Endodermal cell (in vitro differentiated cells): ENCODE data around the gene PPFIA4. TPM values are rescaled to one million over a fixed set of nuclear protein-coding genes. Genes with fewer than 3 reads are reported as not detected.

Source experiments
- DNase-seq: peaks from one replicate; pipeline ENCODE4 v3.0.0-alpha.2; 2017
- H3K27ac ChIP-seq: 2 replicates; pipeline ENCODE4 v1.5.1; 2013; ENCODE audit warnings: mild to moderate bottlenecking, low read depth, low read length, moderate library complexity
- H3K27me3 ChIP-seq: 2 replicates; pipeline ENCODE4 v1.6.1; 2013; ENCODE audit warnings: mild to moderate bottlenecking, low read length, moderate library complexity; ENCODE audit not compliant: insufficient read depth, control insufficient read depth, poor library complexity, severe bottlenecking
- H3K36me3 ChIP-seq: 2 replicates; pipeline ENCODE4 v1.7.0; 2013; ENCODE audit warnings: mild to moderate bottlenecking, low read length, moderate library complexity; ENCODE audit not compliant: control insufficient read depth, insufficient read depth
- H3K4me1 ChIP-seq: one replicate; pipeline ENCODE4 v1.7.0; 2013; ENCODE audit warnings: low read length; ENCODE audit not compliant: control insufficient read depth, insufficient read depth
- H3K4me3 ChIP-seq: 2 replicates; pipeline ENCODE4 v1.5.1; 2013; ENCODE audit warnings: mild to moderate bottlenecking, low read length, moderate library complexity
- H3K9ac ChIP-seq: 2 replicates; pipeline ENCODE4 v1.6.1; 2013; ENCODE audit warnings: mild to moderate bottlenecking, low read length, moderate library complexity; ENCODE audit not compliant: poor library complexity, severe bottlenecking; ENCODE audit errors: extremely low read depth
- H3K9me3 ChIP-seq: 2 replicates; pipeline ENCODE4 v1.6.1; 2013; ENCODE audit warnings: mild to moderate bottlenecking, low read length, moderate library complexity; ENCODE audit not compliant: control insufficient read depth
- H3K27ac Mint-ChIP-seq: 2 replicates; pipeline ENCODE4 v1.8.0; 2020; ENCODE audit warnings: mixed read lengths
- H3K27me3 Mint-ChIP-seq: 2 replicates; pipeline ENCODE4 v1.8.0; 2021; ENCODE audit warnings: mild to moderate bottlenecking, mixed read lengths; ENCODE audit not compliant: insufficient read depth
- H3K36me3 Mint-ChIP-seq: 2 replicates; pipeline ENCODE4 v1.8.0; 2020; ENCODE audit warnings: low read depth, mixed read lengths
- H3K4me1 Mint-ChIP-seq: 2 replicates; pipeline ENCODE4 v1.8.0; 2020; ENCODE audit warnings: mixed read lengths
- H3K4me3 Mint-ChIP-seq: 2 replicates; pipeline ENCODE4 v1.8.0; 2020; ENCODE audit warnings: mild to moderate bottlenecking, moderate library complexity, mixed read lengths
- H3K9me3 Mint-ChIP-seq: 2 replicates; pipeline ENCODE4 v1.8.0; 2020; ENCODE audit warnings: mild to moderate bottlenecking, mixed read lengths
- CTCF ChIP-seq: fragments of 200-600 bp; sonication (generic); conservative IDR thresholded peaks from 2 replicates; pipeline ENCODE4 v1.5.0; 2021; ENCODE audit warnings: antibody characterized with exemption, mild to moderate bottlenecking
- WGBS, 2 experiments: methylation state at CpG; one replicate each; pipeline versions ENCODE4 v1.1.5 to v1.1.7; 2013; ENCODE audit warnings: missing lambda C conversion rate in 2 of 2, mixed read lengths in 1 of 2; ENCODE audit not compliant: insufficient coverage in 1 of 2, insufficient read length in 1 of 2; 5-methylcytosine and 5-hydroxymethylcytosine counted together
- total RNA-seq, 2 donors: library from RNA; stranded (reverse); fragmentation: NEBNext Ultra II Directional in 1 of 2; extraction: Animal tissue kit (Norgen Biotek cat#: 25700) in 1 of 2; gene quantifications; 2 replicates in 1 of 2; 3 replicates in 1 of 2; pipeline ENCODE4 v1.2.1, GENCODE V29; 2021

The PPFIA4 gene
- total RNA-seq, 2 donors from 2014 or later = 8.4 to 12.1 TPM

- H3K9me3 ChIP-seq = peaks cover 51% of the 10 kb centered on the region
- H3K27me3 ChIP-seq = no peaks in the 10 kb centered on the region
- H3K27ac ChIP-seq = no peak overlapping the region
- peaks cover 8% of the 10 kb centered on the region for H3K27me3 Mint-ChIP-seq
- H3K36me3 ChIP-seq = no peaks in the 10 kb centered on the region
- no peaks in the 10 kb centered on the region for H3K4me1 ChIP-seq
- H3K4me3 ChIP-seq = peak overlapping the region; percentile 11
- TF ChIP-seq CTCF = no peak
- H3K9me3 Mint-ChIP-seq = peaks cover 35% of the 10 kb centered on the region
- peaks cover 12% of the 10 kb centered on the region for H3K4me1 Mint-ChIP-seq
- no peak overlapping the region for H3K9ac ChIP-seq
- DNase-seq = no peak
- no peak overlapping the region for H3K27ac Mint-ChIP-seq
- no peak overlapping the region for H3K4me3 Mint-ChIP-seq
- peaks cover 1% of the 10 kb centered on the region for H3K36me3 Mint-ChIP-seq
- 33 to 90% methylated on average over 1 of the region's 1 CpG for WGBS, 2 experiments
Measured at GRCh38 chr1:203093754-203094410, 67.6 kb downstream of the PPFIA4 start.

- H3K27me3 Mint-ChIP-seq = peaks cover 8% of the 10 kb centered on the region
- peaks cover 1% of the 10 kb centered on the region for H3K36me3 Mint-ChIP-seq
- H3K9me3 ChIP-seq = peaks cover 51% of the 10 kb centered on the region
- no peak for DNase-seq
- H3K4me3 Mint-ChIP-seq = no peak overlapping the region
- H3K9ac ChIP-seq = no peak overlapping the region
- no peak overlapping the region for H3K27ac Mint-ChIP-seq
- H3K4me1 Mint-ChIP-seq = peaks cover 5% of the 10 kb centered on the region
- H3K9me3 Mint-ChIP-seq = peaks cover 35% of the 10 kb centered on the region
- H3K36me3 ChIP-seq = no peaks in the 10 kb centered on the region
- H3K4me3 ChIP-seq = peak overlapping the region; percentile 27
- TF ChIP-seq CTCF = no peak
- 100% methylated on average over 1 of the region's 1 CpG; no CpG with 5 or more reads in 1 of the 2 experiments for WGBS, 2 experiments
- no peaks in the 10 kb centered on the region for H3K4me1 ChIP-seq
- H3K27ac ChIP-seq = no peak overlapping the region
- no peaks in the 10 kb centered on the region for H3K27me3 ChIP-seq
Measured at GRCh38 chr1:203095061-203095690, 68.9 kb downstream of the PPFIA4 start.

GRCh38 chr1:203096566-203096965 is 70.3 kb downstream of the PPFIA4 start:
- peaks cover 3% of the 10 kb centered on the region for H3K4me1 Mint-ChIP-seq
- TF ChIP-seq CTCF = no peak
- no peak overlapping the region for H3K4me3 ChIP-seq
- no peaks in the 10 kb centered on the region for H3K4me1 ChIP-seq
- H3K9me3 Mint-ChIP-seq = peaks cover 38% of the 10 kb centered on the region
- H3K27me3 ChIP-seq = no peaks in the 10 kb centered on the region
- no peak for DNase-seq
- no peaks in the 10 kb centered on the region for H3K36me3 ChIP-seq
- no peak overlapping the region for H3K4me3 Mint-ChIP-seq
- H3K36me3 Mint-ChIP-seq = peaks cover 1% of the 10 kb centered on the region
- peaks cover 8% of the 10 kb centered on the region for H3K27me3 Mint-ChIP-seq
- no peak overlapping the region for H3K9ac ChIP-seq
- H3K9me3 ChIP-seq = peaks cover 51% of the 10 kb centered on the region
- no peak overlapping the region for H3K27ac Mint-ChIP-seq
- H3K27ac ChIP-seq = no peak overlapping the region
